HG03280 (cell line): ENCODE results near the gene KMO.
A peak's percentile ranks its signal among the peaks of the same experiment; 100 is the strongest.

Source experiments
- ATAC-seq: cut with Tn5 transposase; IDR thresholded peaks from one replicate; pipeline ENCODE4 v1.9.1; 2021; ENCODE audit warnings: mild to moderate bottlenecking, moderate library complexity; ENCODE audit not compliant: unreplicated experiment

Gene KMO

GRCh38 chr1:241536304-241536703 is 4.1 kb downstream of the KMO start:
- no peak for ATAC-seq

- ATAC-seq: no peak
These were observed 4.8 kb downstream of the KMO start for GRCh38 chr1:241536969-241537368.

GRCh38 chr1:241542199-241542907 is 10.2 kb downstream of the KMO start:
- no peak for ATAC-seq

GRCh38 chr1:241548008-241548407 is 15.8 kb downstream of the KMO start:
- no peak for ATAC-seq

GRCh38 chr1:241550318-241550717 is 18.1 kb downstream of the KMO start:
- no peak for ATAC-seq

GRCh38 chr1:241551759-241552638 is 19.8 kb downstream of the KMO start:
- peak; percentile 68 for ATAC-seq

- ATAC-seq: no peak
These were observed 21.9 kb downstream of the KMO start for GRCh38 chr1:241553886-241554592.

- no peak for ATAC-seq
These were observed 23.3 kb downstream of the KMO start for GRCh38 chr1:241555526-241555925.

GRCh38 chr1:241557031-241557430 is 24.9 kb downstream of the KMO start:
- no peak for ATAC-seq

- ATAC-seq: no peak
These were observed 25.5 kb downstream of the KMO start for GRCh38 chr1:241557551-241558193.

GRCh38 chr1:241560146-241560848 is 28.1 kb downstream of the KMO start:
- no peak for ATAC-seq

- no peak for ATAC-seq
These were observed 28.6 kb downstream of the KMO start for GRCh38 chr1:241560849-241561187.

GRCh38 chr1:241569848-241570247 is 37.7 kb downstream of the KMO start:
- no peak for ATAC-seq

- no peak for ATAC-seq
These were observed 42.0 kb downstream of the KMO start for GRCh38 chr1:241574154-241574553.

GRCh38 chr1:241579434-241579833 is 47.3 kb downstream of the KMO start:
- ATAC-seq: no peak

GRCh38 chr1:241582921-241583321 is 50.7 kb downstream of the KMO start:
- ATAC-seq: no peak

- ATAC-seq: no peak
These were observed 54.8 kb downstream of the KMO start for GRCh38 chr1:241586905-241587512.

- ATAC-seq: no peak
These were observed 57.3 kb downstream of the KMO start for GRCh38 chr1:241589521-241589920.

- no peak for ATAC-seq
These were observed 58.5 kb downstream of the KMO start for GRCh38 chr1:241590719-241591118.

- no peak for ATAC-seq
These were observed 59.1 kb downstream of the KMO start for GRCh38 chr1:241591317-241591716.
